GM12874 (cell line): ENCODE results near the gene OR5AL1.

Source experiments
- TF ChIP-seq, protein P1 (sequence below): IDR thresholded peaks from 2 replicates; pipeline ENCODE4 v1.5.1; 2011; ENCODE audit warnings: low read depth, mild to moderate bottlenecking, control low read depth, low read length, moderate library complexity; ENCODE audit not compliant: insufficient read depth

OR5AL1 gene

DNA sequence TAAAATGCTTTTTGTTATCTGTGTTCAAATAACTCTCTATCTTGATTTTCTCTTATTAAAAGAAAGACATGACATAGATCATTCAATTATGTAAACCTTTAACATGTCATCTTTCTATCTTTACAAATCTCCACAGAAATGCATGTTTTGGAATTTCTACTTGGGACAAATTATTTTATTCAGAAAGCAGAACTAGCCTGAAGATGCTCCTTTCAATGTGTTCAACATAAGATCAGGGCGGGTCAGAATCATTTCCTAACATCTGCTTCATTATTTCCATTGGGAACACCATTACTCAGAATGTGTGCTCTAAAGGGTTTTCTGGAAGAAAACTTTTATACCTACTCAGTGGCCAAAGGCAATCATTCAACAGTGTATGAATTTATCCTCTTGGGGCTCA is at the start of gene OR5AL1:
TSS of gene OR5AL1 (plus strand) at position 301 of the 400 bp plus-strand sequence.
- TF ChIP-seq, protein P1, sequence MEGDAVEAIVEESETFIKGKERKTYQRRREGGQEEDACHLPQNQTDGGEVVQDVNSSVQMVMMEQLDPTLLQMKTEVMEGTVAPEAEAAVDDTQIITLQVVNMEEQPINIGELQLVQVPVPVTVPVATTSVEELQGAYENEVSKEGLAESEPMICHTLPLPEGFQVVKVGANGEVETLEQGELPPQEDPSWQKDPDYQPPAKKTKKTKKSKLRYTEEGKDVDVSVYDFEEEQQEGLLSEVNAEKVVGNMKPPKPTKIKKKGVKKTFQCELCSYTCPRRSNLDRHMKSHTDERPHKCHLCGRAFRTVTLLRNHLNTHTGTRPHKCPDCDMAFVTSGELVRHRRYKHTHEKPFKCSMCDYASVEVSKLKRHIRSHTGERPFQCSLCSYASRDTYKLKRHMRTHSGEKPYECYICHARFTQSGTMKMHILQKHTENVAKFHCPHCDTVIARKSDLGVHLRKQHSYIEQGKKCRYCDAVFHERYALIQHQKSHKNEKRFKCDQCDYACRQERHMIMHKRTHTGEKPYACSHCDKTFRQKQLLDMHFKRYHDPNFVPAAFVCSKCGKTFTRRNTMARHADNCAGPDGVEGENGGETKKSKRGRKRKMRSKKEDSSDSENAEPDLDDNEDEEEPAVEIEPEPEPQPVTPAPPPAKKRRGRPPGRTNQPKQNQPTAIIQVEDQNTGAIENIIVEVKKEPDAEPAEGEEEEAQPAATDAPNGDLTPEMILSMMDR, result no peak

DNA sequence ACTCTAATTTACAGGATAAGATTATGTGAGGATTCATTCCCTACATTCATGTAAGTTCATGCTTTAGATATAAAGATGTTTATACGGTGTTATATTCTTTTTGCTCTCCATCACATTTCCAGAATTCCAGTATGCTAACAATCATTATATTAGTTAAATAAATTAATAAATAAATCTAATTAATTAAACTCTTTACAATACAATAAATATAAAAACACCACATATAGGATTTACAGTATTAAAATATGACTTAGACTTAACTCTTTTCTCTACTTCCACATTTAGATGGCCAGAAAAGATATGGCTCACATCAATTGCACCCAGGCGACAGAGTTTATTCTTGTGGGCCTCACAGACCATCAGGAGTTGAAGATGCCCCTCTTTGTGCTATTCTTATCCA is 37.2 kb upstream of the OR5AL1 start, which contains the start of gene OR8U1:
TSS of gene OR8U1 (plus strand) at position 301 of the 400 bp plus-strand sequence. CDS start at position 301, 0 bp downstream.
- TF ChIP-seq, protein P1, result no peak

DNA sequence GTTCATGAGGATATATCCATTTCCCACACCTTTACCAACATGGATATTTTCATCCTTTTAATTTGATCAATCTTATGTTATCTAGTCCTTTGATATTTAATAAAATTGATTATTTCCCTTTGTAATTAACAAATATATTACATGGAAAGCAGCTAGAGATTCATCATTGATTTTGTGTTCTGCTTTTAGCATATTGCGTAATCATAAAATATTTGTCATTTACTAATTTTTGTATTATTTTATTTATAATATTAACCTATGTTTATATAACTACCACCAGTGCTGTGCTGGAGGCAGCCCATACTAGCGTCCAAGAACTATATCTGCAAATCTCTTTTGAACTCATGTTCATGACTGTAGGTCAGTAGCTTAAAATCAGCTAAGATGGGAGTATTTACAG is 32.4 kb upstream of the OR5AL1 start:
- TF ChIP-seq, protein P1, result no peak

DNA sequence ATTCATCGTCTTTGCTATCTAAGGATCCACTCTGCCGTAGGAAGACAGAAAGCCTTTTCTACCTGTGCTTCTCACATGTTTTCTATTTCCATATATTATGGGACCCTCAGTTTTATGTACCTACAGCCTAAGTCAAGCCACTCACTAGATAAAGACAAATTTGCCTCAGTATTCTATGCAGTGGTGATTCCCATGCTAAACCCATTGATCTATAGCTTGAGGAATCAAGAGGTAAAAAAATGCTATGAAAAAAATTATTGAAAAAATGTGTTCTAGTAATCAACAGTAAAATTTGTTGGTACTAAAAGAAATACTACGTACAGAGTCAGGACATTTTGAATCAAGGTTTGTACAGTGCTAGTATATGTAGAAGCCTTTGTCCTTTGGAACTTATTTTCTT is 18.1 kb upstream of the OR5AL1 start:
- TF ChIP-seq, protein P1, result no peak

DNA sequence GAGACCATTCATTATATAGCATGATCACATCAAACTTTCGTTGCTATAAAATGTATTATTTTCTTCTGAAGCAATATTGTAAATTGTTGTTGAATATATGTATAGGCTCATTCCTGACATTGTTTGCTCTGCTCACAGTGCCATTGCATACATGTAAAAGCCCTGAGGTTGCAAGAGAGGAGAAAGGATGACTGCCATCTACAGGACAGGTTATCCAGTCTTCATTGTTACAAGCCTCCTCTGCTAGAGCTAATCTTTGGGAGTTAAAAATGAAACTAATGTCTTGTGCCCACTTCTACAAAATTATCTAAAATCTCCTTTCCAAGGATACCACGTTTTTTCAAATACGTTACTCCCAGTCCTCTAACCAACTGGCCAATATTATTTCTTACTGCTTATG is 16.4 kb upstream of the OR5AL1 start:
- TF ChIP-seq, protein P1, result no peak

DNA sequence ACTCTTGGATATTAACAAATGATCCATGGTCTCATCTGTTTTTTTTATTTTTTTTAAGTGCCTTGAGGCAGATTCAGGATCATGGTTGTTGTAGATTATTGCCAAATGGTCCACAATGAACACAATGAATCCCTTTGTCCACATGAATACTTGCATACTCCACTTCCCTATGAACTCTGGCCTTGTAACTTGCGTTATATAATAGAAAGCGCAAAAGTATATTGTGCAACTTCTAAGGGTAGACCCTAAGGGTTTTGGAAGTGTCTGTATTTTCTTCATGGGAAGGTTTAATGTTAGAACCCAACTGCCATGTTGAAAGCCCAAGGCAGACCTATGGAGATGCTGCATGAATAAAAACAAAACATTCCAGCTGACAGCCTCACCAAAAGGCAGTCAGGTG is 8.1 kb upstream of the OR5AL1 start:
- TF ChIP-seq, protein P1, result no peak

DNA sequence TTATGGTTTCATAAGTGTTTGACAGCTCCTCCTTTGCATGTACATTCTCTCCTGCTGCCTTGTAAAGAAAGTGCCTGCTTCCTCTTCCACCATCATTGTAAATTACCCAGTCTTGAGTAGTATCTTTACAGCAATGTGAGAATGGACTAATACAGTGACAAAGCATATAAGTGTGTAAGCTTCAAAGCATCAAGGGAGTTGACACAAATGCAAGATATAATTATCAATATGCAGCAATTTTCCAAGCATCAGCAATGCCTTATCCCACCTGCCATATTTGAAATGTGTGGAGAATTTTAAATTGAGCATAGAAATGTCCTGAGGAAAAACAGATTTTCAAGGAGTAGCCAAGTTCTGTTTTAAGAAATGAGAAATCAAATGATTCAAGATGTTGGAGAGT is 1.7 kb upstream of the OR5AL1 start:
- TF ChIP-seq, protein P1, result no peak
